HCT116 (cell line): ENCODE data around the gene RSRC1. TPM values are rescaled to one million over a fixed set of nuclear protein-coding genes. Genes with fewer than 3 reads are reported as not detected.

Source experiments
- ATAC-seq: fragments of 200-7000 bp; cut with Tn5 transposase; 2 replicates; pipeline ENCODE4 v1.9.1; 2020; ENCODE audit warnings: mild to moderate bottlenecking, moderate library complexity
- BruUV-seq: library from RNA; stranded (reverse); fragments of 400-500 nt; replicated peaks from 2 replicates; lab custom pipeline; 2021; lab: Mats Ljungman, UMichigan
- CTCF ChIA-PET: fragments of 300-600 bp; sonication (Branson Sonifier 250); formaldehyde crosslinking; loops from one replicate; lab custom pipeline; 2021; ENCODE audit warnings: antibody characterized with exemption; lab: Charles Lee
- POLR2A ChIA-PET: fragments of 300-600, 350-600 bp; sonication (Branson Sonifier 250); formaldehyde crosslinking; loops from one replicate; lab custom pipeline; 2021; ENCODE audit warnings: antibody characterized with exemption; lab: Charles Lee
- RAD21 ChIA-PET, 2 experiments: fragments of 300-600 bp; sonication (Branson Sonifier 250); formaldehyde crosslinking; loops; one replicate each; lab custom pipeline; 2023; ENCODE audit warnings: low total read pairs in 2 of 2; ENCODE audit not compliant: uncharacterized antibody in 2 of 2, unreplicated experiment in 2 of 2, low non-redundant PET in 1 of 2; lab: Charles Lee
- DNase-seq: peaks from one replicate; pipeline ENCODE4 v3.0.0-alpha.2; 2010; ENCODE audit warnings: low read depth, low spot score
- H2AFZ ChIP-seq: fragments of 200-600 bp; shearing (Covaris generic), sonication (generic); 2 replicates; pipeline ENCODE4 v1.6.1; 2017; ENCODE audit warnings: low read depth, mixed run types, mixed read lengths, antibody characterized with exemption, low read length; ENCODE audit not compliant: poor library complexity, severe bottlenecking
- H3K27ac ChIP-seq: 2 replicates; pipeline ENCODE4 v1.5.1; 2012; ENCODE audit warnings: low read depth, low read length
- H3K27me3 ChIP-seq: fragments of 200-600 bp; sonication (generic); 2 replicates; pipeline ENCODE4 v1.6.1; 2016; ENCODE audit warnings: mixed run types, low read length, mixed read lengths; ENCODE audit not compliant: insufficient read depth
- H3K36me3 ChIP-seq, 2 experiments: fragments of 200-500 bp in 1 of 2; fragments of 200-600 bp in 1 of 2; sonication (Bioruptor generic) in 1 of 2; sonication (generic) in 1 of 2; 2 replicates each; pipeline versions ENCODE4 v1.5.1 to v1.6.1; 2014 to 2016; ENCODE audit warnings: low read length in 2 of 2, inconsistent platforms in 1 of 2, mixed read lengths in 1 of 2, mixed run types in 1 of 2; ENCODE audit not compliant: insufficient read depth in 2 of 2, control insufficient read depth in 1 of 2
- H3K4me1 ChIP-seq, 2 experiments: fragments of 200-600 bp in 1 of 2; sonication (generic) in 1 of 2; 2 replicates each; pipeline versions ENCODE4 v1.5.1 to v1.6.1; 2012 to 2017; ENCODE audit warnings: low read length in 2 of 2, inconsistent platforms in 1 of 2, mild to moderate bottlenecking in 1 of 2, mixed read lengths in 1 of 2, mixed run types in 1 of 2, moderate library complexity in 1 of 2; ENCODE audit not compliant: insufficient read depth in 2 of 2, control insufficient read depth in 1 of 2
- H3K4me2 ChIP-seq: fragments of 200-600 bp; sonication (generic); 2 replicates; pipeline ENCODE4 v1.6.1; 2017; ENCODE audit warnings: mixed run types, low read length, mixed read lengths
- H3K4me3 ChIP-seq, 2 experiments: fragments of 200-600 bp in 1 of 2; sonication (generic) in 1 of 2; replicated peaks in 1 of 2; 2 replicates each; pipeline ENCODE4 v1.5.1; 2011 to 2016; ENCODE audit warnings: low read length in 2 of 2, control low read depth in 1 of 2, low read depth in 1 of 2, mild to moderate bottlenecking in 1 of 2, mixed read lengths in 1 of 2, mixed run types in 1 of 2
- H3K79me2 ChIP-seq: fragments of 200-600 bp; sonication (generic); 2 replicates; pipeline ENCODE4 v1.6.1; 2017; ENCODE audit warnings: mild to moderate bottlenecking, mixed run types, low read length, moderate library complexity, mixed read lengths; ENCODE audit not compliant: insufficient read depth
- H3K9ac ChIP-seq: fragments of 200-600 bp; sonication (generic); 2 replicates; pipeline ENCODE4 v1.6.1; 2016; ENCODE audit warnings: low read length, mixed read lengths
- H3K9me2 ChIP-seq: fragments of 200-600 bp; sonication (generic), shearing (Covaris generic); 2 replicates; pipeline ENCODE4 v1.6.1; 2017; ENCODE audit warnings: mixed run types, mild to moderate bottlenecking, moderate library complexity; ENCODE audit not compliant: insufficient read depth
- H3K9me3 ChIP-seq, 2 experiments: fragments of 200-500 bp in 1 of 2; fragments of 200-600 bp in 1 of 2; sonication (Bioruptor generic) in 1 of 2; sonication (generic) in 1 of 2; 2 replicates each; pipeline ENCODE4 v1.6.1; 2014 to 2017; ENCODE audit warnings: low read length in 2 of 2, mixed read lengths in 2 of 2, inconsistent platforms in 1 of 2, low read depth in 1 of 2, mild to moderate bottlenecking in 1 of 2, mixed run types in 1 of 2, moderate library complexity in 1 of 2; ENCODE audit not compliant: control insufficient read depth in 1 of 2, insufficient read depth in 1 of 2
- H4K20me1 ChIP-seq: fragments of 200-600 bp; sonication (generic), shearing (Covaris generic); 2 replicates; pipeline ENCODE4 v1.6.1; 2017; ENCODE audit warnings: mixed run types, mild to moderate bottlenecking, moderate library complexity; ENCODE audit not compliant: insufficient read depth
- ATF3 ChIP-seq: IDR thresholded peaks from 2 replicates; pipeline ENCODE4 v1.6.1; 2012
- CTCF ChIP-seq, 3 experiments: fragments of 200-600 bp in 1 of 3; sonication (generic) in 1 of 3; IDR thresholded peaks in 2 of 3; conservative IDR thresholded peaks in 1 of 3; 2 replicates each; pipeline ENCODE4 v1.5.1; 2012 to 2017; ENCODE audit warnings: low read depth in 2 of 3, low read length in 2 of 3, antibody characterized with exemption in 1 of 3, borderline replicate concordance in 1 of 3, control low read depth in 1 of 3, mild to moderate bottlenecking in 1 of 3, mixed read lengths in 1 of 3, mixed run types in 1 of 3, moderate library complexity in 1 of 3; ENCODE audit not compliant: insufficient read depth in 1 of 3
- EGR1 ChIP-seq: IDR thresholded peaks from 2 replicates; pipeline ENCODE4 v1.6.1; 2012; ENCODE audit warnings: low read depth
- ELF1 ChIP-seq: IDR thresholded peaks from 2 replicates; pipeline ENCODE4 v1.6.1; 2012; ENCODE audit warnings: low read depth, borderline replicate concordance
- EZH2phosphoT487 ChIP-seq: fragments of 200-600 bp; IDR thresholded peaks from 2 replicates; pipeline ENCODE4 v1.6.1; 2018; ENCODE audit warnings: antibody characterized with exemption, borderline replicate concordance
- FOSL1 ChIP-seq: IDR thresholded peaks from 2 replicates; pipeline ENCODE4 v1.6.1; 2012; ENCODE audit warnings: low read depth
- JUND ChIP-seq: IDR thresholded peaks from 2 replicates; pipeline ENCODE4 v1.6.1; 2012
- MAX ChIP-seq: IDR thresholded peaks from 2 replicates; pipeline ENCODE4 v1.6.1; 2012
- SRF ChIP-seq: IDR thresholded peaks from 2 replicates; pipeline ENCODE4 v1.6.1; 2012; ENCODE audit warnings: low read depth
- TCF7L2 ChIP-seq: IDR thresholded peaks from 2 replicates; pipeline ENCODE4 v1.7.0; 2011; ENCODE audit warnings: borderline replicate concordance, inconsistent platforms; ENCODE audit not compliant: insufficient read depth, insufficient read length; ENCODE audit errors: extremely low read depth
- YY1 ChIP-seq: IDR thresholded peaks from 2 replicates; pipeline ENCODE4 v1.6.1; 2011; ENCODE audit warnings: low read length, low read depth, moderate library complexity, mild to moderate bottlenecking; ENCODE audit not compliant: insufficient replicate concordance; ENCODE audit errors: extremely low read depth
- ZBTB33 ChIP-seq: IDR thresholded peaks from 2 replicates; pipeline ENCODE4 v1.6.1; 2011; ENCODE audit warnings: mild to moderate bottlenecking, low read length, moderate library complexity; ENCODE audit not compliant: insufficient replicate concordance; ENCODE audit errors: extremely low read depth
- ZFX ChIP-seq: fragments of 450-650 bp; IDR thresholded peaks from 2 replicates; pipeline ENCODE4 v1.6.1; 2017
- intact Hi-C: fragments of 100-400 bp; cut with micrococcal nuclease; formaldehyde crosslinking; loops from 2 replicates; pipeline ENCODE4 v1.10.0; 2022
- total RNA-seq: library from RNA; stranded (reverse); gene quantifications from one replicate; pipeline ENCODE4 v1.2.1, GENCODE V29; 2021; ENCODE audit not compliant: unreplicated experiment

The RSRC1 gene
- total RNA-seq, 1 experiment from 2014 or later: 37.1 TPM

GRCh38 chr3:158272081-158272480 is 162.2 kb downstream of the RSRC1 start:
- TF ChIP-seq ZFX (no peak), MAX (no peak), TCF7L2 (no peak), EZH2phosphoT487 (no peak), SRF (no peak), ATF3 (no peak), ZBTB33 (no peak), ELF1 (no peak), JUND (no peak), EGR1 (no peak), CTCF (IDR thresholded peaks at IDR 0.05 in 2 of 3, conservative IDR thresholded peaks at IDR 0.05 in 1 of 3; ENCODE audit: borderline replicate concordance in 1 of 3, insufficient read depth in 1 of 3, low read depth in 2 of 3, low read length in 2 of 3) (no peak), YY1 (no peak), FOSL1 (no peak)
- no TSS peak for BruUV-seq
- no peaks in the 10 kb centered on the region for H3K36me3 ChIP-seq
- ATAC-seq (no peak), DNase-seq (no peak)
- no peaks in the 10 kb centered on the region; the same call in 1 of the 2 replicates for H3K79me2 ChIP-seq
- intact Hi-C loops: no loop called here
- no peak overlapping the region for H3K4me3 ChIP-seq
- H3K9ac ChIP-seq: no peak overlapping the region
- H3K27me3 ChIP-seq: no peaks in the 10 kb centered on the region
- H3K9me2 ChIP-seq: no peaks in the 10 kb centered on the region; the same call in 1 of the 2 replicates
- ChIA-PET RAD21 (no interaction called here), POLR2A (no interaction called here), CTCF (interaction anchor here (2.0 kb wide), 1 partner anchor 162 kb away, joined by 5 read pairs; no protein-coding TSS in a partner anchor)
- no peaks in the 10 kb centered on the region for H3K4me1 ChIP-seq
- no peak overlapping the region for H3K27ac ChIP-seq
- no peak overlapping the region for H3K4me2 ChIP-seq
- H2AFZ ChIP-seq: no peak overlapping the region
- H3K9me3 ChIP-seq: peaks cover 8 to 11% of the 10 kb centered on the region in 2 experiments; a peak in 3 of 4 replicates
- no peaks in the 10 kb centered on the region for H4K20me1 ChIP-seq
